HG02798 (cell line): ENCODE data around the gene CERS5.

Experiments used
- ATAC-seq: cut with Tn5 transposase; IDR thresholded peaks from one replicate; pipeline ENCODE4 v1.9.1; 2021; ENCODE audit warnings: mild to moderate bottlenecking; ENCODE audit not compliant: unreplicated experiment, poor library complexity

Gene CERS5

GRCh38 chr12:50167049-50167828, at the start of gene CERS5:
CERS5 (minus strand) TSS chr12:50167369; CDS start chr12:50167297, 72 bp downstream.
- ATAC-seq: peak; percentile 98

GRCh38 chr12:50215033-50215432, 47.9 kb upstream of the CERS5 start:
- ATAC-seq: no peak

- ATAC-seq: no peak
These were observed 46.8 kb upstream of the CERS5 start for GRCh38 chr12:50214018-50214417.

- no peak for ATAC-seq
These were observed 46.3 kb upstream of the CERS5 start for GRCh38 chr12:50213439-50213838.

GRCh38 chr12:50212071-50212467, 44.9 kb upstream of the CERS5 start:
- ATAC-seq: no peak

- ATAC-seq: no peak
These were observed 44.4 kb upstream of the CERS5 start for GRCh38 chr12:50211392-50212070.

- ATAC-seq: no peak
These were observed 40.3 kb upstream of the CERS5 start for GRCh38 chr12:50207424-50207823.

GRCh38 chr12:50205648-50206047, 38.5 kb upstream of the CERS5 start:
- ATAC-seq: no peak

- no peak for ATAC-seq
These were observed 36.5 kb upstream of the CERS5 start for GRCh38 chr12:50203691-50204090.

GRCh38 chr12:50201987-50202521, 34.9 kb upstream of the CERS5 start:
- no peak for ATAC-seq

GRCh38 chr12:50200552-50201273, 33.5 kb upstream of the CERS5 start:
- no peak for ATAC-seq

GRCh38 chr12:50198829-50199228, 31.7 kb upstream of the CERS5 start:
- ATAC-seq: no peak

- ATAC-seq: no peak
These were observed 30.1 kb upstream of the CERS5 start for GRCh38 chr12:50197297-50197727.

GRCh38 chr12:50196537-50196936, 29.4 kb upstream of the CERS5 start:
- no peak for ATAC-seq

- ATAC-seq: no peak
These were observed 28.7 kb upstream of the CERS5 start for GRCh38 chr12:50195832-50196231.

- no peak for ATAC-seq
These were observed 25.7 kb upstream of the CERS5 start for GRCh38 chr12:50192908-50193307.

GRCh38 chr12:50192236-50192635, 25.1 kb upstream of the CERS5 start:
- ATAC-seq: no peak

GRCh38 chr12:50190859-50191258, 23.7 kb upstream of the CERS5 start:
- ATAC-seq: no peak

GRCh38 chr12:50188875-50189575, 21.9 kb upstream of the CERS5 start:
- ATAC-seq: peak; percentile 34

- no peak for ATAC-seq
These were observed 21.1 kb upstream of the CERS5 start for GRCh38 chr12:50188241-50188781.
